ENCODE measurements around the gene IFRD1.
"Not testable (repeated sequence)": the region's sequence is repeated elsewhere in the genome, so short reads cannot be mapped to it uniquely, and the experiment has no call there.

The IFRD1 gene

GRCh38 chr7:112449353-112449752 lies 907 bp upstream of the IFRD1 start:
- in situ Hi-C loops (cut with MboI; ENCODE audit: low sequenced_read_pairs, unreplicated experiment), result no loop called here
- no peak for DNase-seq (ENCODE audit: low spot score)
- TF ChIP-seq CTCF (IDR thresholded peaks at IDR 0.05; ENCODE audit: borderline replicate concordance, control extremely low read depth, extremely low read depth, insufficient read depth, missing control alignments), result no peak

DNA sequence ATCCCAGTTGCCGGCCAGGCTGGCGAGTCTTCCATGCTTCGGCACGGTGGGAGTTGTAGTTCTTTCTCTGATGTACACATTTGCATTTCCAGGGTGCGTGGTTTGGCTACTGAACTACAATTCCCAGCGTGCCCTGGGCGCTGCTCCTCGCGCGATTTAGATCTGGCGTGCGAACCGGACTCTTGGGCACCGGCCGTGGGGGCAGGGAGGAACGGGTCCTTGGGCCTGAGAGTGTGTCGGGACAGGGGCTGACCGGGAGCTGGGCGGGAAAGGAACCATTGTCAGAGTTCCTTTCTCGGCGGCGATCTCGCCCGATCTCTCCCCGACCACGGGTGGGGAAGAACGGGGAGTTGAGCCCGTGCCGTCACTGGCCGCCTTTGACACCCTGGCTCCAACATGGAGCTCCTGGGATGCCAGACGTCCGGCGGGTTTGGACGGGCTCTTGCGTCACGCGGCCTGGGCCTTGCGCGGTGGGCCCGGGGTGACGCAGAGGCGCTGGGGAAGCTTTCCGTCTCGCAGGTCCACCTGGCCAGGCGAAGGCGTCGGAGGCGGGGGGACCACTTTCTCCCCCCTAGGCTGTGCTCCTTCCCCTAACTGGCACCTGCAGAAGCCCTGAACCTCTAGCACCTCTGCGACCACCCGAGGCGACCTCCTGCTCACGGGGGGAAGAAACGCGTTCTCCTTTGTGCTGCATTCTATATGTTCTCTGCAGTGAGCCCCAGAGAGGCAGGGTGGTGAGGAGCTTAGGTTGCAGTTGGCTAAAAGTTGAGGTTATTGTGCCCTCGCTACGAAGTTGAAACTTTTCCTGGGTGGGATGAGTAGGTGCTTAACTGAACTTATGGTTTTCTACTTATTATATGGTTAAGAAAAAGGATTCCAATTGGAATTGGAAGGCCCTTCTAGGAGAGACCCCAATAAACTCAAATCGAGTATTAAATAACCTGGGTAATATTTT lies 824 bp downstream of the IFRD1 start:
- TF ChIP-seq CTCF (IDR thresholded peaks at IDR 0.05; ENCODE audit: borderline replicate concordance, control extremely low read depth, extremely low read depth, insufficient read depth, missing control alignments), result no peak
- in situ Hi-C loops (cut with MboI; ENCODE audit: low sequenced_read_pairs, unreplicated experiment), result no loop called here
- peak; percentile 93 for DNase-seq (ENCODE audit: low spot score)

DNA sequence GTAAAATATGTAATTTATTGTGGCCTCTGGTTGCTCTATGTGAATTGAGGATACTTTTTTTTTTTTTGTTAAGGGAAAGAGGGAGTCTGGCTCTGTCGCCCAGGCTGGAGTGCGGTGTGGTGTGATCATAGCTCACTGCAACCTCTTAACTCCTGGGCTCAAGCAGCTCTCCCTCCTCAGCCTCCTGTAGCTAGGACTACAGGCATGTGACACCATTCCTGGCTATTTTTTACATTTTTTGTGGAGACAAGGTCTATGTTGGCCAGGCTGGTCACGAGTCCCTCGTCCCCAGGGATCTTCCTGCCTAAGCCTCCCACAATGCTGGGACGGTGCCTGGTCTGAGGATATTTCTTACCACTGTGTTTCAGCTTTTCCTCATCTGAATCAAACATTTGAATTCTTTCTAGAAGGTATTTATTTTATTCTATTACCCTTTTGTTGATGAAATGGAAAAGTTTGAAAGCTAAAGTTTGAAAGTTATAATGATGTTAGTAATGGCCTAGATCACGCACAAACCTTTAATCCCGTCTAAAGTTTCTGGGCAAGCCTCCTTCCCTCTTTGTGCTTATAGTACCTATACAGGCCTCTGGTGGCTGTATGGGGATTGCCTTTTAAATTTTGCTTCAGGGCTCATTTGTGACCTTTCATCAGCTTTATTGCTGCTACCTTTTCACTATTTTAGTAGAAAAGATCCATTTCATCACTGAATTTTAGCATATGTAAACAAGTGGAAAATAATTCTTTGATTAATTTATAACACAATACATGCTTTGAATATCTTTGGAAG lies 2.0 kb downstream of the IFRD1 start:
- peak; percentile 34 for DNase-seq (ENCODE audit: low spot score)
- TF ChIP-seq CTCF (IDR thresholded peaks at IDR 0.05; ENCODE audit: borderline replicate concordance, control extremely low read depth, extremely low read depth, insufficient read depth, missing control alignments), result peak; percentile 3
- in situ Hi-C loops (cut with MboI; ENCODE audit: low sequenced_read_pairs, unreplicated experiment), result no loop called here

- no peak for DNase-seq (ENCODE audit: low spot score)
- in situ Hi-C loops (cut with MboI; ENCODE audit: low sequenced_read_pairs, unreplicated experiment), result no loop called here
- TF ChIP-seq CTCF (IDR thresholded peaks at IDR 0.05; ENCODE audit: borderline replicate concordance, control extremely low read depth, extremely low read depth, insufficient read depth, missing control alignments), result no peak
These were observed 3.4 kb downstream of the IFRD1 start for GRCh38 chr7:112453505-112454171.

- in situ Hi-C loops (cut with MboI; ENCODE audit: low sequenced_read_pairs, unreplicated experiment), result not testable (repeated sequence)
These were observed 3.9 kb downstream of the IFRD1 start for GRCh38 chr7:112454191-112454590.

DNA sequence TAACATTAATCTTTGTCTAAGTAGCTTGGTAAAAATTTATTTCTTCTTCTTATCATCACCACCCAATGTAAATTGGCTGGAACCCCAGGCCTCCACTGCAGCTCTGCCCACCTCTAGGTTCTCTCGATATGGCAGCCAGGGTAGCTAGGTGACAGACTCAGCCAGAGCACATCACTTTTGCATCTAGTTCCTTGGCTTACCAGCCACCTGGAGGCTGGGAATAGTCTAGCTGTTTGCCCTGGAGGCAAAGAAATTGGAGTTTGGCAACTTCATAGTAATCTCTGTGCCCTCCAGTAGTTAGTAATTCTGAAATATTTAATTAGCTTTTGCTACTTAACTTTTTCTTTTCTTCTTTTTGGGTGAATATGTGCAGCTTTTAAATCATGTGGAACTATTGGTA lies 9.4 kb downstream of the IFRD1 start:
- in situ Hi-C loops (cut with MboI; ENCODE audit: low sequenced_read_pairs, unreplicated experiment), result no loop called here
- no peak for TF ChIP-seq CTCF (IDR thresholded peaks at IDR 0.05; ENCODE audit: borderline replicate concordance, control extremely low read depth, extremely low read depth, insufficient read depth, missing control alignments)
- DNase-seq (ENCODE audit: low spot score), result no peak

More at GRCh38 chr7:112454191-112454590, 3.9 kb downstream of the IFRD1 start:
- not testable (repeated sequence) for DNase-seq (ENCODE audit: low spot score)

All from GM13976 (cell line).